SU-DHL-6 (cell line): ENCODE results near the gene ZIC1.

Source experiments
- CTCF ChIP-seq: fragments of 200-600 bp; sonication (generic); IDR thresholded peaks from one replicate; pipeline ENCODE4 v1.5.1; 2017; ENCODE audit warnings: antibody characterized with exemption, mild to moderate bottlenecking, low read length, moderate library complexity; ENCODE audit not compliant: insufficient read depth, poor library complexity, severe bottlenecking
- EZH2phosphoT487 ChIP-seq: fragments of 200-600 bp; sonication (generic), shearing (Covaris generic); conservative IDR thresholded peaks from 2 replicates; pipeline ENCODE4 v1.6.1; 2018; ENCODE audit warnings: mild to moderate bottlenecking, antibody characterized with exemption, low read length, moderate library complexity, mixed read lengths

- TF ChIP-seq CTCF (no peak), EZH2phosphoT487 (no peak)
Measured at GRCh38 chr3:147409143-147410115, at the start of gene ZIC1.
